ENCODE data around the gene ACTN3. TPM values are rescaled to one million over a fixed set of nuclear protein-coding genes. Genes with fewer than 3 reads are reported as not detected.
"Not testable (repeated sequence)": the region's sequence is repeated elsewhere in the genome, so short reads cannot be mapped to it uniquely, and the experiment has no call there.

Gene ACTN3
- total RNA-seq, 1 donor from 2014 or later: 20.2 TPM

DNA sequence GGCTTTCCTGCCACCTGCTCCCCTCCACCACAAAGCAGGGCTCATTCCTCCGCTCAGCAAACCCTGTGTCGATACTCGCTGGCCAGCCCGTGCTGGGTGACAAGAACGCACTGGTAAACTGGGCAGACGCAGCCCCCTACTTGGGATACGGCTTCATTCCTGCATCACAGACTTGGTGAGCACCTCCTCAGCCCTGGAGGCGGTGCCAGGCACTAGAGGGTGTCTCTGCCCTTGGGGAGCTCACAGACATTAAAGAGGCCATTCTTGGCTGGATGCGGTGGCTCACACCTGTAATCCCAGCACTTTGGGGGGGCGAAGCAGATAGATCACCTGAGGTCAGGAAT is 6.9 kb upstream of the ACTN3 start:
- peaks cover 12% of the 10 kb centered on the region for H3K4me1 ChIP-seq
- H3K9me3 Mint-ChIP-seq: no peaks in the 10 kb centered on the region
- H2AFZ ChIP-seq (replicated peaks): no peak overlapping the region
- H3K36me3 Mint-ChIP-seq: peaks cover 16% of the 10 kb centered on the region
- no peaks in the 10 kb centered on the region for H3K9me3 ChIP-seq (ENCODE audit: low read depth)
- H3K4me3 ChIP-seq: no peak overlapping the region
- H3K9ac ChIP-seq: no peak overlapping the region
- H3F3A ChIP-seq (ENCODE audit: low read depth): peaks cover 11% of the 10 kb centered on the region
- no peaks in the 10 kb centered on the region for H3K27me3 ChIP-seq
- H4K20me1 ChIP-seq (ENCODE audit: low read depth): no peaks in the 10 kb centered on the region
- DNase-seq (ENCODE audit: low spot score): no peak
- H3K27me3 Mint-ChIP-seq (ENCODE audit: insufficient read depth, low read depth): peaks cover 7% of the 10 kb centered on the region
- peaks cover 31% of the 10 kb centered on the region for H3K4me1 Mint-ChIP-seq
- H3K27ac ChIP-seq: no peak overlapping the region
- no peaks in the 10 kb centered on the region for H3K79me2 ChIP-seq (ENCODE audit: low read depth)
- no peak overlapping the region for H3K4me3 Mint-ChIP-seq
- no peak overlapping the region for H3K27ac Mint-ChIP-seq
- H3K36me3 ChIP-seq: no peaks in the 10 kb centered on the region
- H3K4me2 ChIP-seq: no peak overlapping the region
- no peak for TF ChIP-seq EZH2phosphoT487 (IDR thresholded peaks at IDR 0.05)
- TF ChIP-seq, protein P1, sequence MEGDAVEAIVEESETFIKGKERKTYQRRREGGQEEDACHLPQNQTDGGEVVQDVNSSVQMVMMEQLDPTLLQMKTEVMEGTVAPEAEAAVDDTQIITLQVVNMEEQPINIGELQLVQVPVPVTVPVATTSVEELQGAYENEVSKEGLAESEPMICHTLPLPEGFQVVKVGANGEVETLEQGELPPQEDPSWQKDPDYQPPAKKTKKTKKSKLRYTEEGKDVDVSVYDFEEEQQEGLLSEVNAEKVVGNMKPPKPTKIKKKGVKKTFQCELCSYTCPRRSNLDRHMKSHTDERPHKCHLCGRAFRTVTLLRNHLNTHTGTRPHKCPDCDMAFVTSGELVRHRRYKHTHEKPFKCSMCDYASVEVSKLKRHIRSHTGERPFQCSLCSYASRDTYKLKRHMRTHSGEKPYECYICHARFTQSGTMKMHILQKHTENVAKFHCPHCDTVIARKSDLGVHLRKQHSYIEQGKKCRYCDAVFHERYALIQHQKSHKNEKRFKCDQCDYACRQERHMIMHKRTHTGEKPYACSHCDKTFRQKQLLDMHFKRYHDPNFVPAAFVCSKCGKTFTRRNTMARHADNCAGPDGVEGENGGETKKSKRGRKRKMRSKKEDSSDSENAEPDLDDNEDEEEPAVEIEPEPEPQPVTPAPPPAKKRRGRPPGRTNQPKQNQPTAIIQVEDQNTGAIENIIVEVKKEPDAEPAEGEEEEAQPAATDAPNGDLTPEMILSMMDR (IDR thresholded peaks at IDR 0.05): no peak
- TF ChIP-seq EZH2 (IDR thresholded peaks at IDR 0.05): no peak

DNA sequence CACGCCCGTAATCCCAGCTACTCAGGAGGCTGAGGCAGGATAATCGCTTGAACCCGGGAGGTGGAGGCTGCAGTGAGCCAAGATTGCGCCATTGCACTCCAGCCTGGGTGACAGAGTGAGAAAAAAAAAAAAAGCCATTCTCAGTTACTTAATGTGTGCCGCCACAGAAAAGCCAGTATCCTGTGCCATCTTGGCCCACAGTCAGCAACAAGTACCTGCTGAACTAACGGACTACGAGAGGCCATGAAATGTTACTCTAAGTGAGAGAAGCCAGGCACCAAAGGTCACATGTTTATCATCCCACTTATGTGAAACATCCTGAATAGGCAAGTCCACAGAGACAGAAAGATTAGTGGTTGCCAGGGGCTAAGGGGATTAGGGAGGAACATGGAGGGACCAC is 6.1 kb upstream of the ACTN3 start:
- Mint-ChIP-seq H3K27ac (peak overlapping the region; percentile 29), H3K4me1 (peaks cover 34% of the 10 kb centered on the region), H3K36me3 (peaks cover 13% of the 10 kb centered on the region), H3K4me3 (peak overlapping the region; percentile 27)
- not testable (repeated sequence) for H2AFZ ChIP-seq (replicated peaks); H3K9me3 Mint-ChIP-seq; H3K27me3 ChIP-seq; H3K36me3 ChIP-seq; H3K27me3 Mint-ChIP-seq (ENCODE audit: insufficient read depth, low read depth); H3K4me3 ChIP-seq; H3K9ac ChIP-seq; H3K27ac ChIP-seq; H4K20me1 ChIP-seq (ENCODE audit: low read depth); DNase-seq (ENCODE audit: low spot score); H3K4me2 ChIP-seq; H3K9me3 ChIP-seq (ENCODE audit: low read depth); H3K79me2 ChIP-seq (ENCODE audit: low read depth)
- H3F3A ChIP-seq (ENCODE audit: low read depth): peaks cover 11% of the 10 kb centered on the region
- H3K4me1 ChIP-seq: peaks cover 12% of the 10 kb centered on the region

DNA sequence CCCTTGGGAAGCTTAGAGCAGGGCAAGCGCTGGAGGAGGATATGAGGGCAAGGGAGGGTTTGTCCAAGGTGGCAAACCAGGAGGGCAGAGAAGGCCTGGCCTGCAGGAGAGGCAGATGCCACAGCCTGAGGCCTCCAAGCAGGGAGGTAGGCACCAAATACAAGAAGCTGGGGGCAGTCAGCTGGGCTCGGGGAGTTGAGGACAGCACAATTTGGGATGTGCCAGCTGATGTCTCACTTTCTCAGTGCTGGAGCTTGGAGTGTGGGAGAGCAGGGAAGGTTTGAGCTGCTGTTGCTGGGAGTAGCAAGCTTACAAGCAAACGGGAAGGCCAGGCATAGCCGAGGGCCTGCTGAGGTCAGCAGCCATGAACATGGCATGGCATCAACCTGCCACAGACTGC is 4.8 kb upstream of the ACTN3 start:
- no peaks in the 10 kb centered on the region for H3K9me3 Mint-ChIP-seq
- Histone ChIP-seq H3K36me3 (no peaks in the 10 kb centered on the region), H3K9me3 (ENCODE audit: low read depth) (no peaks in the 10 kb centered on the region), H2AFZ (replicated peaks) (no peak overlapping the region), H3K4me1 (peaks cover 12% of the 10 kb centered on the region), H3K4me2 (no peak overlapping the region), H3K4me3 (no peak overlapping the region), H3K27me3 (no peaks in the 10 kb centered on the region), H3K79me2 (ENCODE audit: low read depth) (no peaks in the 10 kb centered on the region), H3F3A (ENCODE audit: low read depth) (peaks cover 18% of the 10 kb centered on the region), H3K27ac (no peak overlapping the region), H4K20me1 (ENCODE audit: low read depth) (no peaks in the 10 kb centered on the region), H3K9ac (no peak overlapping the region)
- H3K27ac Mint-ChIP-seq: no peak overlapping the region
- peaks cover 7% of the 10 kb centered on the region for H3K27me3 Mint-ChIP-seq (ENCODE audit: insufficient read depth, low read depth)
- TF ChIP-seq EZH2 (IDR thresholded peaks at IDR 0.05): no peak
- no peak overlapping the region for H3K4me3 Mint-ChIP-seq
- H3K4me1 Mint-ChIP-seq: peaks cover 41% of the 10 kb centered on the region
- DNase-seq (ENCODE audit: low spot score): no peak
- H3K36me3 Mint-ChIP-seq: peaks cover 10% of the 10 kb centered on the region

GRCh38 chr11:66542362-66542761 is 4.3 kb upstream of the ACTN3 start:
- Mint-ChIP-seq H3K27ac (no peak overlapping the region), H3K9me3 (no peaks in the 10 kb centered on the region), H3K4me1 (peaks cover 46% of the 10 kb centered on the region), H3K36me3 (peaks cover 8% of the 10 kb centered on the region), H3K4me3 (no peak overlapping the region), H3K27me3 (ENCODE audit: insufficient read depth, low read depth) (peaks cover 7% of the 10 kb centered on the region)
- no peak overlapping the region for H2AFZ ChIP-seq (replicated peaks)
- TF ChIP-seq, protein P1 (IDR thresholded peaks at IDR 0.05): no peak
- no peak for TF ChIP-seq EZH2phosphoT487 (IDR thresholded peaks at IDR 0.05)
- TF ChIP-seq EZH2 (IDR thresholded peaks at IDR 0.05): no peak
- peaks cover 23% of the 10 kb centered on the region for H3F3A ChIP-seq (ENCODE audit: low read depth)
- no peaks in the 10 kb centered on the region for H4K20me1 ChIP-seq (ENCODE audit: low read depth)
- no peak overlapping the region for H3K9ac ChIP-seq
- H3K4me2 ChIP-seq: no peak overlapping the region
- no peak overlapping the region for H3K4me3 ChIP-seq
- DNase-seq (ENCODE audit: low spot score): no peak
- no peaks in the 10 kb centered on the region for H3K36me3 ChIP-seq
- H3K27me3 ChIP-seq: no peaks in the 10 kb centered on the region
- H3K27ac ChIP-seq: no peak overlapping the region
- H3K4me1 ChIP-seq: peaks cover 15% of the 10 kb centered on the region
- H3K79me2 ChIP-seq (ENCODE audit: low read depth): no peaks in the 10 kb centered on the region
- H3K9me3 ChIP-seq (ENCODE audit: low read depth): no peaks in the 10 kb centered on the region

All from neural progenitor cell (in vitro differentiated cells).